OCI-LY1 (cell line): Measurements from ENCODE around the gene DPEP2NB.

Experiments used
- EZH2 ChIP-seq: fragments of 200-600 bp; sonication (generic), shearing (Covaris generic); IDR thresholded peaks from 2 replicates; pipeline ENCODE4 v1.8.0; 2017; ENCODE audit warnings: borderline replicate concordance, mixed run types, mild to moderate bottlenecking, antibody characterized with exemption, low read length, moderate library complexity, mixed read lengths
- TF ChIP-seq, protein P1 (sequence below): fragments of 200-600 bp; sonication (generic), shearing (Covaris generic); IDR thresholded peaks from 2 replicates; pipeline ENCODE4 v1.5.1; 2017; ENCODE audit warnings: mild to moderate bottlenecking, antibody characterized with exemption, low read length, moderate library complexity, mixed read lengths

GRCh38 chr16:68003031-68003430 lies 12.7 kb downstream of the DPEP2NB start:
- TF ChIP-seq, protein P1, sequence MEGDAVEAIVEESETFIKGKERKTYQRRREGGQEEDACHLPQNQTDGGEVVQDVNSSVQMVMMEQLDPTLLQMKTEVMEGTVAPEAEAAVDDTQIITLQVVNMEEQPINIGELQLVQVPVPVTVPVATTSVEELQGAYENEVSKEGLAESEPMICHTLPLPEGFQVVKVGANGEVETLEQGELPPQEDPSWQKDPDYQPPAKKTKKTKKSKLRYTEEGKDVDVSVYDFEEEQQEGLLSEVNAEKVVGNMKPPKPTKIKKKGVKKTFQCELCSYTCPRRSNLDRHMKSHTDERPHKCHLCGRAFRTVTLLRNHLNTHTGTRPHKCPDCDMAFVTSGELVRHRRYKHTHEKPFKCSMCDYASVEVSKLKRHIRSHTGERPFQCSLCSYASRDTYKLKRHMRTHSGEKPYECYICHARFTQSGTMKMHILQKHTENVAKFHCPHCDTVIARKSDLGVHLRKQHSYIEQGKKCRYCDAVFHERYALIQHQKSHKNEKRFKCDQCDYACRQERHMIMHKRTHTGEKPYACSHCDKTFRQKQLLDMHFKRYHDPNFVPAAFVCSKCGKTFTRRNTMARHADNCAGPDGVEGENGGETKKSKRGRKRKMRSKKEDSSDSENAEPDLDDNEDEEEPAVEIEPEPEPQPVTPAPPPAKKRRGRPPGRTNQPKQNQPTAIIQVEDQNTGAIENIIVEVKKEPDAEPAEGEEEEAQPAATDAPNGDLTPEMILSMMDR = no peak
- TF ChIP-seq EZH2 = no peak
